ENCODE data around the gene BRI3BP. TPM values are rescaled to one million over a fixed set of nuclear protein-coding genes. Genes with fewer than 3 reads are reported as not detected.

The BRI3BP gene
- total RNA-seq, 1 donor from 2014 or later = 14.5 TPM

DNA sequence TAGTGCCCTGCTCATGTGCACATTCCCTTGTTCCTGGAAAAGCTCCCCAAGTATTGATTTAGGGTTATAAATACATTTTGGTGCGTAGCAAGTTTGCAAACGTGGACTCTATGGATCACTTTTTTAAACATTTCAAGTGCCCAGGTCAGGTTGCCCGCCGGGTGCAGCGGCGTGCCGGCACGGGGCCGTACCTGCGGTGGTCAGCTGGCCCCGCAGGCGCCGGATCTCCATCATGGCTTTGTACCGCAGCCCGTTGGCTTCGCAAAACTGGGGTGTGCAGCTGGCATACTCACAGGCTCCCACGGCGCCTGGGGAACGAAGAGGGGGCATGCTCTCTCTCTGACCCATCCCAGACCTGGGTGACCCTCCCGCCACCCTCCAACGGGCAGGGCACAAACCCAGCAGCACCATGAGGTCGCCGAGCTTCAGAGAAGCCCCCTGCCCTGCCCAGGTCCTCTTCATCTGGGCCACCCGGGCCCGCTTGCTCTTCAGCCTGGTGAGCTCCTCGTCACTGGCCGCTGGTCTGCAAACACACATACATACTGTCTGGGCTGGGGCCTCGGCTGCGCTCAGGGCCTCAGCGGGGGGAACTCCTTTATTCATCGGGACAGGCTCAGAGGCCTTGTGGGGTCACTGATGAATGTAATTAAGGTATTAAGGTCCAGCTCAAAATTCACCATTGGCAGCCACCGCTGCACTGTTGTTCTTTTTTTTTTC lies 39.6 kb upstream of the BRI3BP start:
- H3K9me3 Mint-ChIP-seq = no peaks in the 10 kb centered on the region
- CTCF ChIA-PET = no interaction called here
- peaks cover 87% of the 10 kb centered on the region for H3K36me3 Mint-ChIP-seq (ENCODE audit: low read depth)

DNA sequence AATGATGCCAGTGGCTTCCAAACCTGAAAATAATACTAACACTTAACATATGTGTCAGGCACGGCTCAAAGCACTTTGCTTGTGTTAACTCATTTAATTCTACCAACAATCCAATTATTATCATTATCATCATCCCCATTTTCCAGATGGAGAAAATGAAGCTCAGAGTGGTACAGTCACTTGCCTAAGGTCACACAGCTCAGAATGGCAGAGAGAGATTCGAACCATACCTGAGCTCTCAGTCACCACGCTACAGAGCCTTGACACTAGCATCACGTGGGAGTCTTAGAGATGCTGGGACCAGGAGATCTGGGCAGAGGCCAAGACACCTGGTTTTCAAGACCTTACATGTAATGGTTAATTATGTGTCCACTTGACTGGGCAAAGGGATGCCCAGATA lies 38.7 kb upstream of the BRI3BP start:
- ATAC-seq (ENCODE audit: low read depth) (no peak), DNase-seq (no peak)
- H3K27ac Mint-ChIP-seq = no peak overlapping the region
- intact Hi-C loops (cut with micrococcal nuclease) = no loop called here
- CTCF ChIA-PET = interaction anchor here (1.0 kb wide), 1 partner anchor 48 kb away, joined by 3 read pairs; no protein-coding TSS in a partner anchor
- H3K4me3 Mint-ChIP-seq = no peak overlapping the region
- H3K27me3 Mint-ChIP-seq = no peaks in the 10 kb centered on the region
- no peaks in the 10 kb centered on the region for H3K9me3 Mint-ChIP-seq
- POLR2A ChIA-PET = no interaction called here
- H3K4me1 Mint-ChIP-seq = no peaks in the 10 kb centered on the region
- TF ChIP-seq, protein P1, sequence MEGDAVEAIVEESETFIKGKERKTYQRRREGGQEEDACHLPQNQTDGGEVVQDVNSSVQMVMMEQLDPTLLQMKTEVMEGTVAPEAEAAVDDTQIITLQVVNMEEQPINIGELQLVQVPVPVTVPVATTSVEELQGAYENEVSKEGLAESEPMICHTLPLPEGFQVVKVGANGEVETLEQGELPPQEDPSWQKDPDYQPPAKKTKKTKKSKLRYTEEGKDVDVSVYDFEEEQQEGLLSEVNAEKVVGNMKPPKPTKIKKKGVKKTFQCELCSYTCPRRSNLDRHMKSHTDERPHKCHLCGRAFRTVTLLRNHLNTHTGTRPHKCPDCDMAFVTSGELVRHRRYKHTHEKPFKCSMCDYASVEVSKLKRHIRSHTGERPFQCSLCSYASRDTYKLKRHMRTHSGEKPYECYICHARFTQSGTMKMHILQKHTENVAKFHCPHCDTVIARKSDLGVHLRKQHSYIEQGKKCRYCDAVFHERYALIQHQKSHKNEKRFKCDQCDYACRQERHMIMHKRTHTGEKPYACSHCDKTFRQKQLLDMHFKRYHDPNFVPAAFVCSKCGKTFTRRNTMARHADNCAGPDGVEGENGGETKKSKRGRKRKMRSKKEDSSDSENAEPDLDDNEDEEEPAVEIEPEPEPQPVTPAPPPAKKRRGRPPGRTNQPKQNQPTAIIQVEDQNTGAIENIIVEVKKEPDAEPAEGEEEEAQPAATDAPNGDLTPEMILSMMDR (IDR thresholded peaks at IDR 0.05) = no peak
- peaks cover 87% of the 10 kb centered on the region for H3K36me3 Mint-ChIP-seq (ENCODE audit: low read depth)

More for the DNA sequence above, 39.6 kb upstream of the BRI3BP start:
- no peaks in the 10 kb centered on the region for H3K27me3 Mint-ChIP-seq
- H3K4me3 Mint-ChIP-seq = no peak overlapping the region
- POLR2A ChIA-PET = no interaction called here
- no peaks in the 10 kb centered on the region for H3K4me1 Mint-ChIP-seq
- DNase-seq = no peak
- intact Hi-C loops (cut with micrococcal nuclease) = no loop called here
- ATAC-seq (ENCODE audit: low read depth) = no peak
- TF ChIP-seq, protein P1 (IDR thresholded peaks at IDR 0.05) = no peak
- no peak overlapping the region for H3K27ac Mint-ChIP-seq

GRCh38 chr12:124956571-124956970 lies 36.9 kb upstream of the BRI3BP start:
- DNase-seq (no peak), ATAC-seq (ENCODE audit: low read depth) (no peak)
- ChIA-PET POLR2A (interaction anchor here (0.8 kb wide), 1 partner anchor 16 kb away, joined by 4 read pairs; no protein-coding TSS in a partner anchor), CTCF (no interaction called here)
- Mint-ChIP-seq H3K9me3 (no peaks in the 10 kb centered on the region), H3K4me3 (no peak overlapping the region), H3K4me1 (peaks cover 3% of the 10 kb centered on the region), H3K27ac (no peak overlapping the region), H3K27me3 (no peaks in the 10 kb centered on the region), H3K36me3 (ENCODE audit: low read depth) (peaks cover 86% of the 10 kb centered on the region)
- TF ChIP-seq, protein P1 (IDR thresholded peaks at IDR 0.05) = no peak
- intact Hi-C loops (cut with micrococcal nuclease) = no loop called here

DNA sequence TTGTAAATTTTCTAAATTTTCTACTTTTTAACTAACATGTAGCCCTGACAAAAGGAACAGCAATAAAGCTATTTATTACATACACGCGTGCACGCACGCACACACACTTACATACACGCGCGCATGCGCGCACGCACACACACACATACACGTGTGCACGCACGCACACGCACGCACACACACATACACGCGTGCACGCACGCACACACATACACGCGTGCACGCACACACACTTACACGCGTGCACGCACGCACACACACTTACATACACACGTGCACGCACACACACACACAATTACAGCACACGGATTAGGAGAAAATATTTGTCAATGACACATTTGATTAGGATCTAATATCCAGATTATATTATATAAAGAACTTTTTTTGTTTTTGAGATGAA lies 32.4 kb upstream of the BRI3BP start:
- no peak overlapping the region for H3K27ac Mint-ChIP-seq
- intact Hi-C loops (cut with micrococcal nuclease) = no loop called here
- peaks cover 3% of the 10 kb centered on the region for H3K4me1 Mint-ChIP-seq
- DNase-seq (no peak), ATAC-seq (ENCODE audit: low read depth) (no peak)
- CTCF ChIA-PET = interaction anchor here (1.4 kb wide), 1 partner anchor 54 kb away, joined by 3 read pairs; no protein-coding TSS in a partner anchor
- TF ChIP-seq, protein P1 (IDR thresholded peaks at IDR 0.05) = no peak
- no peaks in the 10 kb centered on the region for H3K9me3 Mint-ChIP-seq
- no peaks in the 10 kb centered on the region for H3K27me3 Mint-ChIP-seq
- H3K4me3 Mint-ChIP-seq = no peak overlapping the region
- POLR2A ChIA-PET = no interaction called here
- H3K36me3 Mint-ChIP-seq (ENCODE audit: low read depth) = peaks cover 81% of the 10 kb centered on the region

GRCh38 chr12:124963211-124963610 lies 30.2 kb upstream of the BRI3BP start:
- intact Hi-C loops (cut with micrococcal nuclease) = no loop called here
- Mint-ChIP-seq H3K4me3 (no peak overlapping the region), H3K27ac (no peak overlapping the region), H3K36me3 (ENCODE audit: low read depth) (peaks cover 80% of the 10 kb centered on the region), H3K4me1 (peaks cover 3% of the 10 kb centered on the region), H3K9me3 (no peaks in the 10 kb centered on the region), H3K27me3 (no peaks in the 10 kb centered on the region)
- POLR2A ChIA-PET = interaction anchor here (0.5 kb wide), 1 partner anchor 94 kb away, joined by 3 read pairs; no protein-coding TSS in a partner anchor
- CTCF ChIA-PET = no interaction called here
- TF ChIP-seq, protein P1 (IDR thresholded peaks at IDR 0.05) = no peak
- ATAC-seq (ENCODE audit: low read depth) = no peak
- no peak for DNase-seq

Data from activated B cell treated with CpG ODN at 0.5 μM for 24 hours (primary cell).